HG03039 (cell line): ENCODE results near the gene MEP1B.
"Not testable (repeated sequence)": the region's sequence is repeated elsewhere in the genome, so short reads cannot be mapped to it uniquely, and the experiment has no call there.

Experiments
- ATAC-seq: cut with Tn5 transposase; IDR thresholded peaks from one replicate; pipeline ENCODE4 v1.9.1; 2021; ENCODE audit warnings: mild to moderate bottlenecking, moderate library complexity; ENCODE audit not compliant: unreplicated experiment

The MEP1B gene

GRCh38 chr18:32208577-32208976 is 18.7 kb downstream of the MEP1B start:
- no peak for ATAC-seq

DNA sequence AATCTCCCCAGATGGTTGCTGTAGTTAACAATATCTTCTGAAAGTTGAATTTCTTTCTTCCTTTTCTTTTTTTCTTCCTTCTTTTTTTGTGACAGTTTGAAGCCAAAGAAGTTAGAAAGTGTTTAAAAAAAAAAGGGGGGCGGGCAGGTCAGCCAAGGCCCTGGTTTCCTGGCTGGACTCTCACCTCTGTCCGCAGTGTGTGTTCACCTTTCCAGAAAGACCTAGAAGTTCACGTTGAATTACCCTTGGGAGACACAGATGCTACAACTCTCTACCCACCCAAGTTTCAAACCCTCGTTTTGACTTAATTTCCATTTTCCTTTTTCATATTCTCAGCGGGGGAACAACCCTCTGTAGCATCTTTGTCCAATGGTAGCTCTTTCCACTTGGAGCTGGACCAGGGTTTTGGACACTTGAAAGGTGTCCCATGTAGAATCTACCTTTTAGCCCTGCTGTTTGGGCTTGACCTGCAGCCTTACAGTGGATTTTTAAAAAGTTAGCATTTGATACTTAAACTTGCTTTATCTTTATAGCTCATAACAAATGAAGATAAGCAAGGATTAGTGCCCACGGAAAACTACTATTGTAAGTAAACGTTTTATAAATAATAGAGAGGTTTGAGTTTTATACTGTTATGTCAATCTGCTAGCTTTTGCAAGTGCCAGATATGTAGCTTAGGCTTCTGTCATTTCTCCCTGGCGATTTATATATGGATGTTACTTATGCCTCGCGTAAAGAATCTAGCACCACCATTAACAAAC is 20.0 kb downstream of the MEP1B start:
- no peak for ATAC-seq

DNA sequence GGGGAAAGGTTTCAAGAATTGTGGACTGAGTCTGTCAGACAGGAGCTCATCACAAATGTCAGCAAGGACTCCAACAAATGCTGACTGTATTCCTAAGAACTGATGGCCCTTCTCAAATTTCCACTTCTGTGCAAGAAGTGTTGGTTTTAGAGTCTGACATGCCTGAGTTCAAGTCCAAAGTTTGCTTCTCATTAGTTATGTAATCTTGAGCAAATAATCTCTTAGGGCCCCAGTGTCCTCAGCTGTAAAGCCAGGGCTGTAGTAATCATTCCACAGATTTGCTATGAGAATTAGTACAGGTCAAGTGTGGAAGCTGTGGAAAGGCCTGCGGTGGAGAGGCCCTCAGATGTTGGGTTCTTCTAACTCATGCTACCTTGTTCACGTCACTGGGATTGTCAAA is 23.9 kb downstream of the MEP1B start:
- ATAC-seq, result no peak

DNA sequence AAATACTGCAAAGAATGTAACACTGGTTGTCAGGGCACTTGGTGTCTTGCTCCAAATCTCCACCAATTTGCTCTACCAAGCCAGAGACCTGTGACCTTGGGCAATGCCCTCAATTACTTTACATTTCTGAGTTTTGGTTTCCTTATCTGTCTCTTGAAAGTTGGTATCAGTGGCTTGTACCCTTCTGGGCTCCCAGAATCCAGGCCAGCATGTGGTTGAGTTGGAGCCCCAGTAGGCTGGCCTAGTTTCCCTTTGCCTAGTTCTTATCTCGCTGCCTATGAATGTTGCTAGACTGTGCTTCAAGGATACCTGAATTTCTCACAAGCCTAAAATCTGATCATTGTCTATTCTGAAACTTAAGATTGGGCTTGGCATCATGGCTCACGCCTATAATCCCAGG is 26.6 kb downstream of the MEP1B start:
- no peak for ATAC-seq

DNA sequence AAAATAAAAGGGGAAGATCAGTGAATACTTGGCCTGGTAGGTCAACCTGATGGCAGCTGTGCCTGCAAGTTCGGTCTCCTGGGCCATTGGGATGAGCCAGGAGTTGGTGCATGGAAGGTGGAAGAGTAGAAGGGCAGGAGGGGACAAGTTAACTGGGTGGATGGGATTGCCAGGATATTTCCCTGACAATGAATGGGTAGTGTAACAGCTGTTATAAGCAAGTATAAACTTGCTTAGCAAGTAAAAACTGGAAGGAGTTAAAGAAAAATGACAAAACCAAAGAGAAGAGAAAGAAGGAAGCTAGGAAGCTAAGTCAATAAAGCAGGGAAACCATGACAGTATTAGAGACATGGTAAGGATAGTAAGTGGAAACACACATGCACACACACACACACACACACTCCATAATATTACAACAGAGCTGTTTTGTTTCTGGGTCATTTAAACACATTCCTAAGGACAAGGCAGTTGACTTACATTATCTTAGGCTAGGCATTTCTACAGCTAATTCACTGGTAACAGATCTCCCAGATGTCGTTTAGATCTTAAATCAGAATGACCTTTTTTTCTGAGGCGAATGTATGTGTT is 29.7 kb downstream of the MEP1B start:
- no peak for ATAC-seq

DNA sequence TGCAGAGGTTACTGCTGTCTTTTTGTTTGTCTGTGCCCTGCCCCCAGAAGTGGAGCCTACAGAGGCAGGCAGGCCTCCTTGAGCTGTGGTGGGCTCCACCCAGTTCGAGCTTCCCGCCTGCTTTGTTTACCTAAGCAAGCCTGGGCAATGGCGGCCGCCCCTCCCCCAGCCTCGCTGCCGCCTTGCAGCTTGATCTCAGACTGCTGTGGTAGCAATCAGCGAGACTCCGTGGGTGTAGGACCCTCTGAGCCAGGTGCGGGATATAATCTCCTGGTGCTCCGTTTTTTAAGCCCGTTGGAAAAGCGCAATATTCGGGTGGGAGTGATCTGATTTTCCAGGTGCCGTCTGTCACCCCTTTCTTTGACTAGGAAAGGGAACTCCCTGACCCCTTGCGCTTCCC is 43.5 kb downstream of the MEP1B start:
- ATAC-seq, result not testable (repeated sequence)

DNA sequence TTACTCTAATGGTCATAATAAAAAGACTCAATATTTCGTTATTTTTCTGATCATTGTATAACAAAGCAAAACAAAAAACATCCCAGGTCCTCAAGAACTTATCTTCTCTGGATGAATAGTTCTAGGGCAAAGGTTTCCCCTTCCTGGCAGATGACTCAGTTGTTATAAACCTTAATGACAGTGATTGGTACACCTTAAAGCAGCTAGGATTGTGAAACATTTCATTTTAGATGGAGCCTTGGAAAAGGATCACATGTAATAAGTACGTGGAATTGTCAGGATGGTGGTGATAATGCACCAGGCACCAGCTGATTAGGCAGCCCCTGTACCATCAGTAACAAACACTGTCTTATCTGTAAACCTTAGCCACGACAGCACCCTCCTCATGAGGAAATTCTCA is 47.2 kb downstream of the MEP1B start:
- ATAC-seq, result no peak

GRCh38 chr18:32238635-32239268 is 48.9 kb downstream of the MEP1B start:
- no peak for ATAC-seq

DNA sequence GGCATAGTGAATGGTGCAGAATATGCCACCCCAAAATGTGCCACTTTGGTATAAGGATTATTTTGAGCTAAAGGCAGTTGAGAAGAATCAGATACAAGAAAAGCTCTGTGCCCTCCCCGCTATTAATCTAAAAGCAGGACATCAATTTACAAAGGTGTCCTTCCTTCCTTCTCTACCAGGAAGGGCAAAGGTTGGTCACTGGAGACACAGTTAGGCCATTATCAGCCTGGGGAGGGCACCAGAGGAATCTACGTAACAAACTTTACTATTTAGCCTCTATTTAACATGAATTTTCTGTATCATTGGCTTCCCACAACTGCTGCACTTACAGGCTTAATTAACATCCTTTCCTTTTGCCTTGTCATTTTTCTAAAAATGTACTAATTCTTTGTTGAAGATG is 52.6 kb downstream of the MEP1B start:
- no peak for ATAC-seq

GRCh38 chr18:32243358-32243757 is 53.5 kb downstream of the MEP1B start:
- ATAC-seq, result no peak

DNA sequence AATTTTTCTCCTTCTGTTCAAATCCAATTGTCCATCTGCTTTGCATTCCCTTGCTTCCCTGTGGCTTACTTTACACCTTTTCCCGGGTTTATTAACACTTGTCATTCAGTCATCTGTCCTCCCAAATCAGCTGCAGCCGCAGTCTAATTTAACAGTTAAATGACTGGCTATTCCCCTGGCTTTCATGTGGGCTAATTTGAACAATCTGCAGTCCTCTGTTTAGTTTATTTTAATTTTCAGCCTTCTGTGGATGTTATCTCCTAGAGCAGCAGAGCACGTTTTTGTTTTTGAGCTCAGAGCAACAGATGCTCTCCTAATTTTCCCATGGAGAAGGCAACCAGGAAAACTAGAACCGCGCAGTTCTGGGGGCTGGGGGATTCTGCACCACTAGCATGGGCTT is 55.0 kb downstream of the MEP1B start:
- ATAC-seq, result no peak

DNA sequence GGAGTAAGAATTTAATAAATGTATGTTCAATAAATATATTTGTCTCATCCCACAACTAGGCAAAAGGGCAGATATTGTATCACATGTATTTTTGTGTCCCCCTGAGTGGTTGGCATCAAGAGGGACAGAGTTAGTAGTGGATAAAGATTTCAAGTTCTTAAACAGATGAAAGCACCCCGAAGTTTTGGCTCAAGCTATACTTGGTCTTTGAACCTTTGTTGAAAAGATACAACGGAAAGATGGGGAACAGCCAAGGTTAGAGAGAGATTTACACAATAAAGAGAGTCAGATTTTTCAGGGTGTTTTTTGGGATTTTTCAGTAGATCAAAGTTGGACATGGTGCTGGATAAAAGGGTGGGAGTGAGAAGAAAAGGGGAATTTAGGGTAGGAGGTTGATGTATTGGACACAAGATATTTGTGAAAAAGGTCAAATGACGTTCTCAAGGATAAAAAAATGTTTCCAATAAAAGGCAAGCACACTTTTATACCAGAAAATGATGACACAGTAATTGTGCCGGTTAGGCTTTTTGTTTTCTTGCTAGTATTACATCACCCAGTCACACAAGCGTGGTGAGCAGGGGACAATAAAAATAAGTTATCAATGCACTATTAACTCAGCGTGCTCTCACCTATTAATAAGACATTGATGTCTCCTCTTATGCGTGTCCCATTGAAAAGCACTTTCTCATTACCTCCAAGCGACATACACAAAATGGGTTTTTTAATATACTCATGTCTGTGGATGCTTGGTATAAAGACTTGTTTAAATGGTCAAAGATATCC is 59.5 kb downstream of the MEP1B start:
- ATAC-seq, result no peak

- no peak for ATAC-seq
Measured at GRCh38 chr18:32251466-32251865, 61.6 kb downstream of the MEP1B start.

DNA sequence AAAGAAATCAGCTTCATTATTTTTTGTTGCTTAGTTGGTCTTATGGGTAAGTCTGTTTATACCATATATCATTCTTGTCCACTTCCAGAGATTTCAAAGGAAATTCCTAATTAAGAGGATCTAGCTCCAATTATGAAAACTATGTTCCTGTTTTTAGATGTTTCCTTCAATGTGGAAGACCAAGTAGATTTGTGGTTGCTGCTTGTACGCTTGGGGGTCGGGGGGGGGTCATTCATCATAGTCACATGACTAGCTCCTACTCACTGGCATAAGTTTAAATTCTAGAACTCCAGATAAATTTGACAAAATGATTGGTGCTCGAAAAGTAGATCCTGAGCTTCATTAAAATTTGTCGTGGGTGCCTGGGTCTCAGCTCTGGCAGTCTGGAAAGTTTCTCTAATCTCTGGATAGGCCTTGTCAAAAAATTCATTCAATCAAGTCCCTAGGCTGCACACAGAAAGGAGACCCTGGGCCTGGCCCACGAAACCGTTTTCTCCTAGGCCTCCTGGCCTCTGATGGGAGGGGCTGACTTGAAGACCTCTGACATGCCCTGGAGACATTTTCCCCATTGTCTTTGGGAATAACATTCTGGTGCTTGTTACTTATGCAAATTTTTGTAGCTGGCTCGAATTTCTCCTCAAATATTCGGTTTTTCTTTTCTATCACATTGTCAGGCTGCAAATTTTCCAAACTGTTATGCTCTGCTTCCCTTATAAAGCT is 62.5 kb downstream of the MEP1B start:
- no peak for ATAC-seq

DNA sequence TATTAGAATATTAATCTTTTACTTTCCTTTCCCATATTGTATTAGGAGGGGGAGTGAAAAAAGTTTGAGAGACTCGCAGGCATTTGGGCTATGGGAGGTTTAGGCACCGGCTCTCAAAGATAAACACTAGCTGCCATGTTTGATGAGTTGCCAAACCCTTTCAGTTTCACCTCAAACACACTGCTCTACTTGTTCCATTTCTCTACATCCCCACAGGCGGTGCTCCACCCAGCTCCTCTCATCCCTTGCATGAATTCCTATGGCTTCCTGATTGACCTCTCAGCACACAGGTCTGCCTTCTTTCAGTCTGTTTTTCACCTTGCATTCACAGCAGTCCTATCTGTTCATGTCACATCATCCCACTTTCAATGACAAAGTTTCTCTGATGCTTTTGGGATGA is 65.7 kb downstream of the MEP1B start:
- ATAC-seq, result no peak

DNA sequence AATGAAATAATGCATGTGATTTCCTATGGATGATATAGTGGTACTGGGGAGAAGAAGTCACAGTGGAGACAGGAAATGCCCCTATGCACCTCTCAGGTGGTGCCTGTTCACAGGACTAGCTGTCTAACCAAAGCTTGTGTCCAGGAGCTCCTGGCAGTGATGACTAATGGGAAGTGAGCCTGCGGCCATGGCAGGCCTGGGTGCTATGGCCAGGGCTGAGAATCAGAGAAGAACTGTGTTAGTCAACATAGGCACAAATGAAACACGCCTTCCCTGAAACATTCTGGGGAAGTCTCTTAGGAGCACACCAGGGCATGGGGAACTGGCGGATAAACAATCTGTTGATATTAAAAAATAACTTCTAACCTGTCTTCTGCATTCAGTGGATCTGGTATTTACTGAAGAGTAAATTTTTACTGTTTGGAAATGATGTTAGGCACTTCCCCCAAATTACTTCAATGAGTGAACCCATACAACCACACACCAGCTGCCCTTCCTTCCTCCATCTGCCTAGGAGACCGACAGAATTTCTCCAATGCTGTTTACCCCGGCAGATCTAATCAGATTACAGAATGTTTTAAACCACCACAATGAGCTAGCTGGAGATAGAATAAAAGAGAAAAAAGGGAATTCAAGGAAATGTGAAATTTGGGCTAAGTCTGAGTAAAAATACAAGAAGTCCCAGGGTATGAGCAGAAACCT is 67.4 kb downstream of the MEP1B start:
- no peak for ATAC-seq

DNA sequence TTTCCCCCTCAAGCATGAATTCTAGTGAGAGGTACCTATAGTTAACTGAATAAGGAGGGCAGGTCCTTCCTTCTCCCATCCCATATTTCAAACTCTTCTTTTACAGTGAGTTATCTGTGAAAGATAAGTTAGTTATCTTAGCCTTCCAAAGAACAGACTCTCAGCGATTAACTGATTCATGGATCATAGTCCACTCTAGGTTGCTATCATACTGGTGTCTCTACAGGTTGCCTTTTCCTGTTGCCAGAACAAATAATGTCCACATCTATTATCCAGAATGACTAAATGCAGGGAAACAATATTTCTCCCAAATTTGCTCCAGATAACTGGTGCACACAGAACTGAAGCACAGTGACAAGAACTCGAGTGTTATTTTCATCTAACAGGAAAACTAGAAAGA is 68.3 kb downstream of the MEP1B start:
- no peak for ATAC-seq

GRCh38 chr18:32258558-32259204 is 68.8 kb downstream of the MEP1B start:
- no peak for ATAC-seq

- ATAC-seq, result no peak
Measured at GRCh38 chr18:32259553-32259952, 69.7 kb downstream of the MEP1B start.

DNA sequence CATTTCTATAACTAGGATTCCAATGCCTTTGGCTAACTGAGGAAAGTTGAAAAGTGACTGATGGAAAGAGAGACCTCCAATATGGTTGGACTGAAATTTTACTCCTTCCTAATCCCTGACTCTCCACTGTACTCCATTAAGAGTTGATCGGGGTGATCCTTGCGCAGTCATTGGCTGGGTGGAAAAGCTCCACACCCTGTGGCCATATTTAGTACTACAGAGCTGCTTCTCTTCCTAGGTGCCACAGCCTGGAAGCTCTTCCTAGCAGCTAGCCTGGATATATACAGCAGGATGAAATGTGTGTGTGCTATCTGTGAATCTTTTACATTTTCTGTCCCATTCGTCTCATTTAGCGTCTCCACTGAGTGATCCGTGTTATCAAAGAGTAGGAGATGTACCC is 71.2 kb downstream of the MEP1B start:
- no peak for ATAC-seq
